Subcutaneous adipose tissue (tissue), 4 donors: ENCODE results near the gene SCUBE2. TPM values are rescaled to one million over a fixed set of nuclear protein-coding genes. Genes with fewer than 3 reads are reported as not detected.

ENCODE experiments used
- CTCF ChIP-seq: fragments of 450-650 bp; IDR thresholded peaks from one replicate; pipeline ENCODE4 v1.5.1; 2016; ENCODE audit warnings: low read depth, mild to moderate bottlenecking, control low read depth, antibody characterized with exemption, moderate library complexity
- total RNA-seq, 4 donors: library from RNA; depleted of rRNA; stranded (reverse); fragments of >200 nt; gene quantifications; one replicate each; pipeline ENCODE4 v1.1.0, GENCODE V29; 2016

Gene SCUBE2
- total RNA-seq, 4 donors from 2014 or later: 16.6 to 55.2 (median 31.9) TPM

- TF ChIP-seq CTCF: no peak
Measured at GRCh38 chr11:9070749-9071491, 20.5 kb downstream of the SCUBE2 start.

GRCh38 chr11:9069862-9070470 lies 21.4 kb downstream of the SCUBE2 start:
- no peak for TF ChIP-seq CTCF

- no peak for TF ChIP-seq CTCF
Measured at GRCh38 chr11:9069256-9069655, 22.1 kb downstream of the SCUBE2 start.

GRCh38 chr11:9066433-9066925 lies 24.9 kb downstream of the SCUBE2 start:
- TF ChIP-seq CTCF: no peak

DNA sequence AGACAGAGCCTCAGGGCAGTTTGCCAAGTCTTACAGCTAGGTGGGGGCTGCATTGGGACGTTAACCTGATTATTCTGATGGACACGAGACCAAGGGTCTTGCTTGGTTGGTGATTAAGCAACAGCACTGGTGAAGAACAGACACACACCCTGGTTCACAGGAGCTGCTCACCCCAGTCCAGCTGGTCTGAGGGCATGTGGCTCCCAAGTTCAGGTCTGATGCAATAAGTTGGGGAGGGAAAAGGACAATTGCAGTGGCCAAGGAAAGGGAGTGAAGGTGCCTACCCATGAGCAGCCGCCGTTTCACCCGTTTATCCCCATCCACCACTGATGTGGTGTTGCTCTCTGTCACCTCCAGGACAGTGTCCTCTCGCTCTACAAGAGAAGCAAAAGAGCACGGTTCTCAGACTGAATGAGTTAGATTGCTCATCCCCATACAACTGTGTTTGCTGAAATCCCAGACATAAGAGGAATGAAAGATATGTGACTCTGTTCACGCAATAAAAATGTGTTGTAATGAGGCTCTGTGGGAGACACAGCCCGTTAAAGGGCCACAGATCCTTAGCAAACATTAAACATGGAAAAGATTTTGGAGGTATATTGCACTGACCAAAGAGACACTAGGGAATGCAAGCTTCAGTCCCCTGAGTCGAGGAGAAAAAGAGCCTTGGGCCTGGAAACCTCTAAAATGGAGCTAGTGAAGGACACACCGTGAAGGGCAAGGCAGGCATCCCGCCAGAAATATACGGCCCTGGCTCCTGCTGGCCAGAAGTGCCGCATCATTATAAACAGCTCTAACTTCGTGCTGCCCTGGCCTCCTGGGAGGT lies 25.6 kb downstream of the SCUBE2 start:
- no peak for TF ChIP-seq CTCF

DNA sequence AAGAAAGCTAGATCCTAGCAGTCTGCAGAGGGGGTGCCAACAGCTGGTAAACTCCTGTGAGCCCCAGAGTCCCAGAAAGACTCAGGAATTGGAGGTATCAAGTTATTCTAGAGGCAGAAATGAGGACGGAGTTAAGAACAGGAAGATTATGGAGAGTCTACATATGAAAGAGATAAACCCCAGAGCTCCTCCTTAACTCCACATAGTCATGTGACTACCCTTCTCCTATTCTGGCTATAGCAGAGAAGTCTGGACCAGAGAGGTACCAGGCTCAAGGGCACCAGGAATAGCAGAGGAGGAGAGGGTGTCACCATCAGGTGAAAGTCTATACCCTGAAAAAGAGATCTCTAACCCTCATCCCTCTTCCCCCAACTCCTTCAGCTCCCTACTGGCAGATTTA lies 29.6 kb downstream of the SCUBE2 start:
- TF ChIP-seq CTCF: no peak

- no peak for TF ChIP-seq CTCF
Measured at GRCh38 chr11:9060700-9061111, 30.7 kb downstream of the SCUBE2 start.
